Activated T-cell treated with anti-CD3 and anti-CD28 coated beads for 24 hours (primary cell): ENCODE data around the gene KIF18A.

Experiments
- DNase-seq: peaks from one replicate; pipeline ENCODE4 v3.0.0-alpha.2; 2020; ENCODE audit warnings: low read depth

The KIF18A gene

DNA sequence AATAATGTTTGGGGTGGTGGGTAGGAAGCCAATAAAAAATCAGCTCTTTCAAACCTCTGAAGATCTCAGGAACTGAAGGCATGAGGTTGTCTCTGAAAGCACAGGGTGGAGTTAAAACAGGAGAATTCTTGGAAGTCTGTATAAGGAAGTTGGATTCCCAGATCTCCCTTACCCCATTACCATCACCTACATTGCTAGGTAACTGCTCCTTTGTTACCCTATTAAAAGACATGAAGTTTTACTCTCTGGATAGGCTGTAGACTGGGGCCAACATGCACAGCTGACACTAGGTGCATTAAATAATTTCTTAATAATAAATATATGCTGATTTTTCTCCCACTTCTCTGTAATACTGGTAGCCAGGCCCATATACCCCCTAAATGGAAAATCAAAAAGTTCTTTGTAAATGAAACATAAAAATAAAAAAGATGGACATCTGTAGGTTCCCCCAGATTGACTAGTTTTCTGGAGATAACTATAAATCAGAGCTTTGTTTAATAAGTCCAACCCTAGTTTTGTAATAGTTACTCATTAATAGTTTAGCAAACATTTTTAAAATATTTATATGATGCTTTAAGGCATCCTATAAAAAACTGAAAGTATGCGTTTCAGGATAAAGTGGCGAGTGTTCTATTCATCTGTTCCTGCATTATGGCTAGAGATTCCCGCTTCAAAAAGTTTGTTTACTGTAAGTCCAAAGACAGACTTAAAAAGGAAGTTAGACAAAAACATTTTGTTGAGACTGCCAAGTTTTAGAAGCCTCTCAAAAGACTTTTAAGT is 63.8 kb downstream of the KIF18A start:
- DNase-seq, result no peak

DNA sequence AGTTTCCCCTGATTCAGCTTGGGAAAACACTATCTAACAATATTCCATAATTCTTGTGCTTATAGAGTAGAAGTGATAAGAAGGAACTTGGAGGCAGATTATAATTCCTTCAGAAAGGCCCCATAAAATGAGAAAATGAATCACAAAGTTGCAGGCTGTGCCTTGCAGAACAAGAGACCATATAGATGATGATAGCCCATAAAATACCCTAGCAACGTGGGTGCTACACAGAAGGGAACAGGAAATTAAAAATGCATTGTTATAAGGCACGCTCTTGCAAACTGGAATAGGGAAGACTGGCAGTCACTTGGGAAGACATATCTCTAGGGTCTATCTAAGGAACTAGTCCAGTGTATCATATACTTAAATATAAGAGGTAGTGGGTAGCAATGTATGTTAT is 67.6 kb downstream of the KIF18A start:
- no peak for DNase-seq

DNA sequence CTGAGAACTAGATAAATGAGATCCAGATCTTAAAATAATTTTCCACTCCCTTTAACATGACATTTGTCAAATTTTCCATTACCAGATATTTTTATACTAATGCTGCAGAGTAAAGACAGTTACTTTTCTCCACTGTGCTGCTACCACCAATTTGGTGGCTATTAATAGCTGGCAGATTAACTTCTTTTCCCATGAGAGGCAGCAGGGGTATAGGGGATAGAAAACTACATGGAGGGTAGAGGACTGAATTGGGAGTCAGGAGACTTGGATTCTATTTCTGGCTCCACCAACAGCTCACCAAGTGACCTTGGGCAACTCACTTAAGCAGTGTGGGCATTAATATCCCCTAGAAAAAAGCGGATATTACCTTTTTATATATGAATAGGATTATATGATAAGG is 69.2 kb downstream of the KIF18A start:
- DNase-seq, result no peak

DNA sequence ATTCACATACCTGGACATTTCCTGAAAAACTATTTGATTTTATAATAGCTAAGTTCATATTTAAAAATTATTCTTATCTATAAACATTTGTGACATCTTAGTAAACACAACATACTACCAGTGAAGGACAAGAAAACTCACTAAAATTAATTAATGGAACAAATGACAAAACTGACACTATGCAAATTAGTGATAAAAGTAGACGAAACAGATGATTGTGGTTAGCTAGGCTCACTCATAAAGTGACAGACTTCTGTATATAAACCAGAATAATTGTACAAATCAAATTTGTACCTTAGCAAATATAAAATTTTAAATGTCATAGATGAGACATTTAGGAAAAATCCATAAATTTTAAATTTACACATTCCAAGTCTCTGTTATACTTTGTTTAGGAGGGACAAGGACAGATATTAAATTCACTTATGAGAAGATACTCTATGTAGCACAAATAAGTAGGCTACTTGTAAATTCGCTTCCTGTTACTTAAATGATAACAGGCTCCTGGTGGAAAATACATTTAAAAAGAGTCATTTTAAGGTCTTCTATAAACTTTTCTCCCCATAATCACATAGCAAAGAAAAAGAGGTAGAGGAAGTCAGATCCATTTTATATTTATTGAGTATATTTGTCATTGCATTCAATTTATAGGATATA is 81.2 kb downstream of the KIF18A start:
- no peak for DNase-seq

DNA sequence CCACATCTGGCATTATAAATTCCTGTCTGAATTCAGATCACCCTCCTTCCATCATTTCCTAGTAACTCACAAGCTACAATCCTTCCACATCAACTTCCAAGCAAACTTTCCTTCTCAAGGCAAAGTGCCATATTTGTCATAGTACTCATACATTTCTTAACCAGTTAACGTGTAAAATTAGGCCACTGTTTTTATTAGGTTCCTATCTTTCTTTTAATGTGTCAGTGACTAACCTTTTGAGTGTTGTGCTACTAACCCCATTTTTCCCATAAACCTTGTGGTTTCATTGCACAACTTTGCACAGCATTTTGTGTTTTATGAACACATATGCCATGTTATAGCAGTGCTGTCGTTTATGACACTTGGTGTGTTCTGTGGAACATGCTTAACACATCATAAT is 90.1 kb downstream of the KIF18A start:
- DNase-seq, result no peak

DNA sequence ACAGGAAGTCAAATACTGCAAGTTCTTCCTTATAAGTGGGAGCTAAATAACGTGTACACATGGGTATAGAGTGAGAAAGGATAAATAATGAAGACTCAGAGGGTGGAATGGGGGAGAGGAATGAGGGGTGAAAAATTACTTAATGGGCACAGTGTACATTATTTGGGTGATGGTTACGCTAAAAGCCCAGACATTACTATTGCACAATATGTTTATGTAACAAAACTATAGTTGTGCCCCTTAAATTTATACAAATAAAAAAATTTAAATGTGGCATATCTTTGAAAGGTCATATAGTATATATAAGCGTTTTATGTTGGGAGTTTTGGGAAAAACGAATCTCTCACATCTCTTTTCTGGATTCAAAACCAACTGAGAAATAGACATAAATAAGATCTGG is 96.1 kb downstream of the KIF18A start:
- DNase-seq, result no peak

DNA sequence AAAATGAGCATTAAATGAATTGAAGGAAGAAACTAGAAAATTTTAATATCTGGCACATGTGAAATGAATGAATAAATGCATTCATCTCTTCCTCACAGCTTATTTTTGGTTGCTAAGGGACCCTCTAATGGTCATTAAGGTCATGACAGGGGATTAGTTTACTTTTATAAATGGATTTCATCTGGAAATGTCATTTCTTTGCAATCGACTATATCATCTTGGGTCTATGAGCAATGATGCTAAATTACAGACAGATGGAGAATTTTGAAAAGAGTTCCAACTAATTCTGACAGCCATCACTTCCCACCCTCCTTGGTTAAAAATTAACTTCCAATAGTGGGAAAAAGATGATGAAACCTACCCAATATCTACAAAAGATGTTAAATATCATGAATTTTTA is 98.0 kb downstream of the KIF18A start:
- no peak for DNase-seq

DNA sequence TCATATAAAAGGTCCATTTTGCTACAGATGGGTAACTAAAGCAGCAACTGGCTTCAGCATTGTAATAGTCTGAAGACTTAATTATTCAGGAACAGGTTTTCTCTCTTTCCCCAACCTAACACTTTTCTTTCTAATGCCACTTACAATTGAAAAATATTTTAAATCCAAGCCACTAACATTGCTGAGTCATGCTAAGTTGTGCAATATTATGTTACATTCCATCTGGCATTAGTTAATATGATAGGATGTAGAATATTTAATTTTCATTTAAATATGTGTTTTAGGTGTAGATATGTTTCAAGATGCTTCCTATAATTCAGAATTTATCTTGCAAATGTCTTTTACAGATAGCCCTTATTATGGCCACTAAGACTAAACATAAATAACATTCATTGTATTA is 98.6 kb downstream of the KIF18A start:
- DNase-seq, result no peak

DNA sequence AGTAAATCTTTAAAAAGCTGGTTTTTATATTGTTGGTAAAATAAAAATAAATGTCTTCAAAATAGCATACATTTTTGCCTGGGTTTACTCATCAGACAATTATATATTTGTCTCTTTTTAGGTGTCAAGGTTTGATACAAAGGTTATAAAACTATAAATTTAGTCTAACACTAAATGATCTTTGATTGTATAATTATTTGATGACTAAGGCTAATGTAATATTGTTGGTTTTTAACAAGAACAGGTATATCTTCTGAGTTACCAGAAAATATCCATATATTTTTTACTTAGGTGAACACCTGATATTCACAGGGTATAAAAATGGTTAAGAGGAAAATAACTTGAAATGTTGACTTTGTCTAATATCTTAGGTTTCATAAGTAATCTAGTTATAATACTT is 104.3 kb downstream of the KIF18A start:
- no peak for DNase-seq

DNA sequence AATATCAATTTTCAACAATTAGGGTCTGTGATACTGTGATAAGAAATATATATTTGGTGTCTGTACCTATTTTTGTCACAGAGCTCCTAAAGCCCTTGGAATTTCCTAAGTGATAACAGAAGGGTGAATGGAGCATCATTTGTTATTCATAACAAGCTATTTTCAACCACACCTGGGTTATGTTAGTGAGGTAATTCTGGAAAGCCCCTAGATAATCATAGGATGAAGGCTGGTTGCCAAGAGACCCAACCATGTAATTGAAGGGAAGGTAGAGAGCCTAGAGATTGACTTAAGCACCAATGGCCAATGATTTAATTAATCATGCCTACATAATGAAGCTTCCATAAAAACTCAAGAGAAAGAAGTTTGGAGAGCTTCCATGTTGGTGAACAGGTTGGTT is 109.4 kb downstream of the KIF18A start:
- DNase-seq, result no peak

DNA sequence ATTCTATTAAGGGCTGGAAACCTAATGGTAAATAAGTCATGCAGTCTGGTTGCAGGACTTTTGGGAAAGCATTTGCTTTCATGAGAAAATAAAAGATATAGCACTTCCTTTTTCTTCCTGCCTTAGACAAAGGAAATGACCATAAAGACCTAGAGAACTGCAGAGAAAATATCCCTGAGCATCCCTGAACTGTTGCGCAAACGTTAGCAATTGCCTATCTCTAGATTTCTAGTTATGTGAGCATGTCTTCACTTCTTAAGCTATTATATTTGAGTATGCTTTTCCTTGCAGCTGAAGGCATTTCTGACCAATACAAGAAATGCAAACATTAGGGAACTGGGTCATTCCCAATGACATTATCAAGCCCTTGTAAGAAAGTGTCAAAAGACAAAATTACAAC is 110.6 kb downstream of the KIF18A start:
- DNase-seq, result no peak

DNA sequence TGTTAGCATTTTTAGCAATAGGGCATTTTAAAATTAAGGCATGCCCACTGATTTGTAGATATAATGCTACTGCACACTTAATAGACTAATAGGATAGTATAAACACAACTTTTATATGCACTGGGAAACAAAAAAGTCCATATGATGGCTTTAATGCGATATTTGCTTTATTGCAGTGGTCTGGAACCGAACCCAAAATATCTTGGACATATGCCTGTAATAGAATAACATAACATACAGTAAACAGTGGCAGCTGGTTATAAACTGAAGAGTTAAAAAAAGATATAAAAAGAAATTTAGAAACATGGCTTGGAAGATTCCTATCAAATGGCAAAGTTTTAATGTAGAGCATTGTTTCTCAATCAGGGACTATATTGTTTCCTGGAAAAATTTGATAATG is 111.9 kb downstream of the KIF18A start:
- DNase-seq, result no peak

DNA sequence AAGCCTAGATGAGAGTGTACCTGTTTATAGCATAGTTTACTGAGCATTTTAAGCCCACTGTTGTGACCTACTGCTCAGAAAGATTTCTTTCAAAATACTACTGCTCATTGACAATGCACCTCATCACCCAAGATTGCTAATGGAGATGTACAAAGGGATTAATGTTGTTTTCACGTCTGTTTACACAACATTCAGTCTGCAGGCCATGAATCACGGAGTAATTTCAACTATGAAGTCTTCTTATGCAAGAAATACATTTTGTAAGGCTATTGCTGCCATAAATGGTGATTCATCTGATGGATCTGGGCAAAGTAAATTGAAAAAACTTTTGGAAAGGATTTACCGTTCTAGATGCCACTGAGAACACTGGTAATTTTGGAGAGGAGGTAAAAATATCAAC is 112.9 kb downstream of the KIF18A start:
- DNase-seq, result no peak

DNA sequence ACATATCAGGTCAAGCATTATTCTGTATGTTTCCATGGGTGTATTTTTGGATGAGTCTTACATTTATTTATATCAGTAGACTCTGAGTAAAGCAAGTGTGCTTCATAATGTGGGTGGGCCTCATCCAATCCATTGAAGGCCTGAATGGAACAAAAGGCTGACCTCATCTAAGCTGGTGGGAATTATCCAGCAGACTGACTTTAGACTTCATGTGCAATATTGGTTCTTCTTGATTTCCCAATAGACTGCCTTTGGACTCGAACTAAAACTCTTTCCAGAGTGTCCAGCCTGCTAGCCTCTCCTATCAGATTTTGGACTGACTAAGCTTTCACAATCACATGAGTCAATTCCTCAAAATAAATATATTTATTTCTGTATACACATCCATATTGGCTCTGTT is 116.2 kb downstream of the KIF18A start:
- no peak for DNase-seq

DNA sequence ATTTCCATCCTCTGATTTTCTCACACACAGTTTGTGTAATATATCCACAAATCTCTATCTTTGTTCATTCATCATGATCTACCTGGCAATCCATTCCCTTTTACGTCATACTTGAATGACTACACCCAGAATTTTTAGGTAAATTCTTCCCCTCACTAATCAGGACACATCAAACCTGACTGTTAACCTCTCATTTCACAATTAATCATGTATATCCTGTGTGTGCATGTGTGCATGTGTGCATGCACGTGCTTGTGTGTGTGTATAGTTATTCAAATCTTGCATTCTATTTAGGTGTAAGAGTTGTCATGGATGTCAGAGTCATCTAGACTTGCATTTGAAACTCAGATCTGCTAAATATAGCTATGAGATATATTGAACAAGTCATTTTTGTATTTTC is 130.4 kb downstream of the KIF18A start:
- DNase-seq, result no peak

DNA sequence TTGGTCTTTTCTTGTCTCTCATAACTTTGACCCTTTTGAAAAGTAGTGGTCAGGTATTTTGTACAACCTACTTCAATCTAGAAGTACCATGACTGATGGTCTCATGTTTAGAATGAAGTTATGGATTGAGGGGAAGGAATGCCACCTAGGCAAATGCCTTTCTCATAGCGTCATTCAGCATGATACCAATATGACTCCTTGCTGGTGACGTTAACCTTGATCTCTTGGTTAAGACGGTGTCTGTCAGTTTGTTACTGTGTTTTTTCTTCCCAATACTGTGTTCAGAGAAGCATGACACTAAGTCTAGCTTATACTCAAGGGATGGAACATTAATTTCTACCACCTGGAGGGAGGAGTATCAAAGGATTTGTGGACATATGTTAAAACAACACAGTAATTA is 130.9 kb downstream of the KIF18A start:
- no peak for DNase-seq

DNA sequence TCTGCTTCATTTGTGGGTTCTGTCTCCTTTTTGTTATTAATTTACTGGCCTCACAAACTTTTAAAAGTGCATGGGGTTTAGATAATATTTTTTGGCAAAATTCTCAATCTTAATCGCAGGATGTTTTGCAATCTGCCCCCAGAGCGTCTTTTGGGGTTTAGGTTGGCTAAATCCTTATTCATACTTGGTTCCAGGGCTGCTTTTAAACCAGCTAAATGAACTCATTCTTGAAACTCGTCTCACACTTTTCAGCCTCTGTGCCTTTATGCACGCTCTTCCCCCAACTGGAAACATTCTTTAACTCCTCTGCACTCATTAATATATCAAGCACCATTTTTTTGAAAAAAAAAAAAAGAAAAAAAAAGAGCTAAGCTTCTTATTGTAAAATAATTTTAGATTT is 131.7 kb downstream of the KIF18A start:
- DNase-seq, result no peak

DNA sequence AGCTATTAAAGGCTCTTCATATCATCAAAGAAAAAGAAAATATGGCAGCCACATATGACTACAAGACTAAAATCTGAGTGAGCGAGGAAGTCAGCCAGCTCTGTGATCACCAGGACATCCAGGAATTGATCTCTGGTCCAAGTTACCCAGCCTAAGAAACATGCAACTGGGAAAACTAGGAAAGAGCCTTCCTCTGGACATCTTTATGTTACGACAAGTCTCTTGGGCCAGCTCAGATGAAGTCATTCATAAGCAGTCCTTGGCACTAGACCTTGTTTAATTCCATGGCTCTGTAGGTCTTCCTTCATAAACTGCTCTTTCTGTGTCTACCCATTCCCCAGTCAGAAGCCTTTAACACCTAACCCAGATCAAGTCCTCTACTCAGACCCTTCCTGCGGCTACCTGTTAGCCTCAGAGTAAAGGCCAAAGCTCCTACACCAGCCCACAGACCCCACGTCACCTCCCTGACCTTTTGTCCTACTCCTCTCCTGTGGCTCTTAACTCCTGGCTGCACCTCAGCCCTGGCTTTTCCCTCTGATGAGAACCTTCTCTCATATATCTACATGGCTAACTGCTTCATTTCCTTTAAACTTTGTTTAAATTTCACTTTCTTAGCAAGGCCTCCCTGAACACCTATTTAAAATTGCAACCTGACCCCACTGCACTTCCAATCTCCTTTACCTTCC is 134.0 kb downstream of the KIF18A start:
- no peak for DNase-seq

DNA sequence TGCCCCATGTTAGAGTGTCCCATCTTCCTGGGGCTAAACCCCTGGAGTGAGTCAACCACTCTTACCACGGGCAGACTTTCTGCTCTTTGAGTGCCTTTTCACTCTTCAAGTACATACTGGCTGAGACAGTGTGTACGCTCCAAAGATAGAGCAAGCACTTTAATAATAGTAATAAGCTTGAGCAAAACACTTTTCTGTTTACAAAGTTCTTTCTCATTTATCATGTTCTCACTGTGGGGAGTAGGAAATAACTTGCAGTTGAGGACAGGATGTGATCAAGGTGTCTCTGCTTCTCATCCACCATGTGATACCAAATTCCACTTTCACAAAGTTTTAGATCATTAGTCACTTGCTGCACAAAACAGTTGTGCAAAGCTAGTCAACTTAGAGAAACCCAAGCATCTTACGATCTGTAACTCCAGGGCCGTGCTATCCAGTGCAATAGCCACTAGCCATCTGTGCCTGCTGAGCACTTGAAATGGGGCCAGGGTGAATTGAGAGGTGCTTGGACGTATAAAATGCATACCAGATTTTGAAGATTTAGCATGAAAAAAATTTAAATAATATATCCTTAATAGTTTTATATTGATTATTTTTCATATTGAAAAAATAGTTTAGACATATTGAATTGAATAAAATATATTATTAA is 135.3 kb downstream of the KIF18A start:
- DNase-seq, result no peak

DNA sequence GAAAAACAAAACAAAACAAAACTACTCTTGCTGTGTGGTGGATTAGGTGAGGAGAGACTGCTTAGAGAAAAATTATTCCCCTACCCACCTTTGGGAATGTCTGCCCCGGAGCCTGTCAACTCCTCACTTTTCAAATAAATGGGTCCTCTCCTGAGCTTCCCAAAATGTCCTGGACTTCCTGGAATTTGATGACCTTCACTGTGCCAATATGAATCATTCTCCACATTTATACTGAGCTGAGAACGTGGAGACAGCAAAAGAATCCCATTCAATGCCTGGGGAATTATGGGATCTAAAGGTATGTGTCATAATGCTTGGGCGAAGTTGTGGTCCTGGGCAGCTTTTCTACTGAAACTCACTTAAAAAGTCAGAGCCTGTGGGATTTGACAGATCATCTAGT is 136.8 kb downstream of the KIF18A start:
- DNase-seq, result no peak
